Ishikawa (cell line): ENCODE results near the gene HOXA3.
A peak's percentile ranks its signal among the peaks of the same experiment; 100 is the strongest.

Experiments used
- CEBPB ChIP-seq: IDR thresholded peaks from 2 replicates; pipeline ENCODE4 v1.6.1; 2012
- CREB1 ChIP-seq: IDR thresholded peaks from 2 replicates; pipeline ENCODE4 v1.6.1; 2012; ENCODE audit warnings: low read depth
- EGR1 ChIP-seq: IDR thresholded peaks from 2 replicates; pipeline ENCODE4 v1.6.1; 2012
- EP300 ChIP-seq: IDR thresholded peaks from 2 replicates; pipeline ENCODE4 v1.6.1; 2012; ENCODE audit warnings: borderline replicate concordance
- FOXM1 ChIP-seq: IDR thresholded peaks from 2 replicates; pipeline ENCODE4 v1.6.1; 2012; ENCODE audit warnings: low read depth, borderline replicate concordance
- NFIC ChIP-seq: IDR thresholded peaks from 2 replicates; pipeline ENCODE4 v1.6.1; 2012
- RAD21 ChIP-seq: IDR thresholded peaks from 2 replicates; pipeline ENCODE4 v1.6.1; 2012; ENCODE audit warnings: low read depth
- TAF1 ChIP-seq: IDR thresholded peaks from 2 replicates; pipeline ENCODE4 v1.6.1; 2012; ENCODE audit warnings: low read depth, mild to moderate bottlenecking
- TCF12 ChIP-seq: IDR thresholded peaks from 2 replicates; pipeline ENCODE4 v1.6.1; 2012; ENCODE audit warnings: low read depth
- TEAD4 ChIP-seq: IDR thresholded peaks from 2 replicates; pipeline ENCODE4 v1.6.1; 2012
- YY1 ChIP-seq: IDR thresholded peaks from 2 replicates; pipeline ENCODE4 v1.6.1; 2012; ENCODE audit warnings: low read depth
- ZBTB7A ChIP-seq: IDR thresholded peaks from 2 replicates; pipeline ENCODE4 v1.6.1; 2012; ENCODE audit warnings: low read depth
- TF ChIP-seq, protein P1 (sequence below): IDR thresholded peaks from 2 replicates; pipeline ENCODE4 v1.6.1; 2012; ENCODE audit warnings: low read depth, mild to moderate bottlenecking
- TF ChIP-seq, protein P2 (sequence below): IDR thresholded peaks from 2 replicates; pipeline ENCODE4 v1.6.1; 2012
- TF ChIP-seq, protein P3 (sequence below): IDR thresholded peaks from 2 replicates; pipeline ENCODE4 v1.6.1; 2012

The HOXA3 gene

DNA sequence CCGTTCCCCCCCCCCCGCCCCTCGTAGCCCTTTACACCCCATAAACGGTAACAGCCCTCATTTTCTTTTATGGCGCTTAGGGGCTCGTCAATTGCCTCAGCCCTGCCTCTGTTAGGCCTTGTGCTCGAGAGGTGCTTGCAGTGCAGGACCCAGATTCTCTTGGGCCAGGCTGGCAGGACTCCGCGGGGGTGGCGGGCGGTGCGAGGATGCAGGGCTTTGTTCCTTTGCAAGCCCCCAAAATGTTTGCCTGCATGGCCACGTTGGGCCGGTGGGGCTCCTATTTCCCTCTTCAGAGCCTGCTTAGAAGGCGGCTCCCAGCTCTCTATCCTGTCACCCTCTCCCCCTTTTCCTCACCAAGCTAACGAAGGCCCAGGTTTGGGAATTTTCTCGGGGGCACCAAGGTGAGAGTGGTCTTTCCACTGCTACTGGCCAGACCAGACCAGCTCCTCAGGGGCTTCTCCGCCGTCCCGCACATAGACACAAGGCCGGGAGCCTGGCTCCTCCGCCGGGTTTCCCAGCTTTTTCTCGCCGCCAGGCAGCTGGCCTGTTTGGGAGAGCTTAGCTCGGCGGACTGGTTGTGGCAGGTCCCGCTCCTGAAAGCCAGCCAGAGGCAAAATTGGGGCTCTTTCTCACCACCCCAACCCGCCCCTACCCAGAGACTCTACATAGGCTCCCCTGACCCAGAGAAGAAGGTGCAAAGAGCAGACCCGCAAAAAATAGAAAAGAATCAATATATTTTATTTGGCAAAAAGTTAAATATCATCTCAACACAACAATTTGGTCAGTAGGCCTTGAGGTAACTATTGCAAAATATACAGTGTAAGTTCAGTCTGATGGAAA, 9.6 kb upstream of the HOXA3 start:
- TF ChIP-seq ZBTB7A, result no peak
- TF ChIP-seq NFIC, result no peak
- TF ChIP-seq CREB1, result no peak
- no peak for TF ChIP-seq EGR1
- no peak for TF ChIP-seq YY1
- TF ChIP-seq, protein P1, sequence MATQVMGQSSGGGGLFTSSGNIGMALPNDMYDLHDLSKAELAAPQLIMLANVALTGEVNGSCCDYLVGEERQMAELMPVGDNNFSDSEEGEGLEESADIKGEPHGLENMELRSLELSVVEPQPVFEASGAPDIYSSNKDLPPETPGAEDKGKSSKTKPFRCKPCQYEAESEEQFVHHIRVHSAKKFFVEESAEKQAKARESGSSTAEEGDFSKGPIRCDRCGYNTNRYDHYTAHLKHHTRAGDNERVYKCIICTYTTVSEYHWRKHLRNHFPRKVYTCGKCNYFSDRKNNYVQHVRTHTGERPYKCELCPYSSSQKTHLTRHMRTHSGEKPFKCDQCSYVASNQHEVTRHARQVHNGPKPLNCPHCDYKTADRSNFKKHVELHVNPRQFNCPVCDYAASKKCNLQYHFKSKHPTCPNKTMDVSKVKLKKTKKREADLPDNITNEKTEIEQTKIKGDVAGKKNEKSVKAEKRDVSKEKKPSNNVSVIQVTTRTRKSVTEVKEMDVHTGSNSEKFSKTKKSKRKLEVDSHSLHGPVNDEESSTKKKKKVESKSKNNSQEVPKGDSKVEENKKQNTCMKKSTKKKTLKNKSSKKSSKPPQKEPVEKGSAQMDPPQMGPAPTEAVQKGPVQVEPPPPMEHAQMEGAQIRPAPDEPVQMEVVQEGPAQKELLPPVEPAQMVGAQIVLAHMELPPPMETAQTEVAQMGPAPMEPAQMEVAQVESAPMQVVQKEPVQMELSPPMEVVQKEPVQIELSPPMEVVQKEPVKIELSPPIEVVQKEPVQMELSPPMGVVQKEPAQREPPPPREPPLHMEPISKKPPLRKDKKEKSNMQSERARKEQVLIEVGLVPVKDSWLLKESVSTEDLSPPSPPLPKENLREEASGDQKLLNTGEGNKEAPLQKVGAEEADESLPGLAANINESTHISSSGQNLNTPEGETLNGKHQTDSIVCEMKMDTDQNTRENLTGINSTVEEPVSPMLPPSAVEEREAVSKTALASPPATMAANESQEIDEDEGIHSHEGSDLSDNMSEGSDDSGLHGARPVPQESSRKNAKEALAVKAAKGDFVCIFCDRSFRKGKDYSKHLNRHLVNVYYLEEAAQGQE, result no peak

DNA sequence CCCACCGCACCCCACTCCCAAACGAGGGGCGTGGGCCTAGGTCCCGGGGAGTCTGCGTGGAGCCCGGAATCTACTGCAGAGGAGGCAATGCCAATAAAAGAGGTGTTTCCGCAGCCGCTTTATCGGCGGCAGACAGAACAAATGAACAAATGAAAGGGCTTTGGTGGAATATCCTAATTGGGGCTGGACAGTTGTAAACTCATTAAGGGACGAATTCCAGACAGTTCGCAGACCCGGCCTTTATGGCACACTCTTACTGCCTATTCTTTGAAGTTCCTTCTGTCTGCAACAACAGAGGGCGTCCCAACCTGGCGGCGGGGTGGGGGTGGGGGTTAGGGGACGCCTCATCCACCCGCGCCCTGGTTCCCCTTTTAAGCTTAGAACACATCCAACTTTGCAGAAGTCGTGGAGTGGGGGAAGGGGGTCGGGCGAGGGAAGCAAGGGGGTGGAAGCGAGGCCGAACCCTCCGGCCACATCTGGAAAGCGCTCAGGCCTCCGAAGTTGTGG, 8.9 kb upstream of the HOXA3 start:
- TF ChIP-seq NFIC (no peak), ZBTB7A (peak; percentile 99)

GRCh38 chr7:27160546-27161213, 8.3 kb upstream of the HOXA3 start:
- TF ChIP-seq EGR1 (peak; percentile 70), TCF12 (no peak), ZBTB7A (no peak; the same call in 1 of the 2 replicates), CEBPB (no peak), FOXM1 (no peak), EP300 (no peak), TAF1 (peak; percentile 48; the same call in 1 of the 2 replicates), CREB1 (no peak), TEAD4 (peak; percentile 79), YY1 (peak; percentile 96), NFIC (no peak), RAD21 (peak; percentile 92)
- TF ChIP-seq, protein P1, result no peak
- TF ChIP-seq, protein P2, sequence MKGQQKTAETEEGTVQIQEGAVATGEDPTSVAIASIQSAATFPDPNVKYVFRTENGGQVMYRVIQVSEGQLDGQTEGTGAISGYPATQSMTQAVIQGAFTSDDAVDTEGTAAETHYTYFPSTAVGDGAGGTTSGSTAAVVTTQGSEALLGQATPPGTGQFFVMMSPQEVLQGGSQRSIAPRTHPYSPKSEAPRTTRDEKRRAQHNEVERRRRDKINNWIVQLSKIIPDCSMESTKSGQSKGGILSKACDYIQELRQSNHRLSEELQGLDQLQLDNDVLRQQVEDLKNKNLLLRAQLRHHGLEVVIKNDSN, result no peak
- TF ChIP-seq, protein P3, sequence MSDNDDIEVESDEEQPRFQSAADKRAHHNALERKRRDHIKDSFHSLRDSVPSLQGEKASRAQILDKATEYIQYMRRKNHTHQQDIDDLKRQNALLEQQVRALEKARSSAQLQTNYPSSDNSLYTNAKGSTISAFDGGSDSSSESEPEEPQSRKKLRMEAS, result peak; percentile 57; the same call in 1 of the 2 replicates

DNA sequence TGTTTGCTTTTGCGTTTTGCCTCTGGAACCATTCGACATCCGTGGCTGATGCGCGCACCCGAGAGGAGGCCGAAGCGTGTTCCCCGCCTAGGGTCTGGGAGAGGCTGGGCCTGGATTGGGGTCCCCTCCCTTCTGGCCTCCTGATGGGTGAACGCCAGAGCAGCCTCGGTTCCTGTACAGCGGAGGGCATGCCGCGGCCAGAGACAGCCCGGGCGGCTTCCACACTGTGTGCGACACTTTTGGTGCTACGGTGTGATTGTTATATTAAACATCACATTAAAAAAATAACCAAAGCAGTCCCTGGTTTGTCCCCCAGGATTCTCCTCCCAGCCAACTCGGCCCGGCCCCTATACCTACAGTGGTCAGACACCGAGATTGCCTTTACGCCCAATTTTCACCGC, 7.8 kb upstream of the HOXA3 start:
- no peak for TF ChIP-seq FOXM1
- no peak for TF ChIP-seq TCF12
- TF ChIP-seq YY1, result no peak
- no peak for TF ChIP-seq NFIC
- TF ChIP-seq CREB1, result no peak
- TF ChIP-seq ZBTB7A, result no peak
- TF ChIP-seq RAD21, result no peak
- TF ChIP-seq, protein P2, result no peak
- TF ChIP-seq EP300, result no peak
- no peak for TF ChIP-seq TEAD4
- TF ChIP-seq, protein P1, result no peak
- no peak for TF ChIP-seq CEBPB
- TF ChIP-seq TAF1, result no peak
- TF ChIP-seq, protein P3, result no peak
- TF ChIP-seq EGR1, result no peak
